Gastroesophageal sphincter (tissue), 3 donors: ENCODE results near the gene CSF3.

ENCODE experiments used
- CTCF ChIP-seq, 4 experiments: fragments of 200-600 bp in 2 of 4; fragments of 450-650 bp in 2 of 4; sonication (generic) in 1 of 4; IDR thresholded peaks; one replicate each; pipeline ENCODE4 v1.5.1; 2017 to 2019; ENCODE audit warnings: antibody characterized with exemption in 4 of 4, mild to moderate bottlenecking in 2 of 4, moderate library complexity in 2 of 4
- EP300 ChIP-seq: sonication (generic); formaldehyde crosslinking; IDR thresholded peaks from one replicate; pipeline ENCODE4 v1.6.1; 2017; ENCODE audit warnings: antibody characterized with exemption, mild to moderate bottlenecking
- POLR2AphosphoS5 ChIP-seq: sonication (generic); formaldehyde crosslinking; IDR thresholded peaks from one replicate; pipeline ENCODE4 v1.6.1; 2017; ENCODE audit warnings: antibody characterized with exemption

GRCh38 chr17:40015005-40015997 is at the start of gene CSF3:
- TF ChIP-seq CTCF (IDR thresholded peaks at IDR 0.05) (no peak), POLR2AphosphoS5 (no peak), EP300 (no peak)
